Endothelial cell of hepatic sinusoid (primary cell): ENCODE results near the gene MCC.

ENCODE experiments used
- in situ Hi-C: cut with HindIII; loops from 2 replicates; pipeline ENCODE4 v1.10.0; 2017; ENCODE audit warnings: low sequenced_read_pairs

MCC gene

DNA sequence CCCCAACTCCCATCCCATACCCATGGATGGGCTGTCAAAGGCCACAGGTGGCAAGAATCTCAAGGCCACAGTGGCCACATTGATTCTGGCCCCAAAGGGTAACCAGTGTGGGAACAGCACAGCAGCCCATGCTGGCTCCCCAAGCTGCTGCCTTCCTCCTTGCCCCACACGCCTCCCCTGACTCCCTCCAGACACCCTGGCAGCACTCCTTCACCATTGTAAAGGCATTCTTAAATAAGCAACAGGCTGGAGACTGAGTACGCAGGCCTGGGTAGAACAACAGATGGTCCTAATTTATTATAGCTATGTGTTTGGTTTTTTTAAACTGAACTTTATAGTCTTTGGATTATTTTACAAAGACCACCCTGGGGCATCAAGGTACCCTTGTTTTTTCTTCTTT is 212.3 kb downstream of the MCC start:
- in situ Hi-C loops, result no loop called here

DNA sequence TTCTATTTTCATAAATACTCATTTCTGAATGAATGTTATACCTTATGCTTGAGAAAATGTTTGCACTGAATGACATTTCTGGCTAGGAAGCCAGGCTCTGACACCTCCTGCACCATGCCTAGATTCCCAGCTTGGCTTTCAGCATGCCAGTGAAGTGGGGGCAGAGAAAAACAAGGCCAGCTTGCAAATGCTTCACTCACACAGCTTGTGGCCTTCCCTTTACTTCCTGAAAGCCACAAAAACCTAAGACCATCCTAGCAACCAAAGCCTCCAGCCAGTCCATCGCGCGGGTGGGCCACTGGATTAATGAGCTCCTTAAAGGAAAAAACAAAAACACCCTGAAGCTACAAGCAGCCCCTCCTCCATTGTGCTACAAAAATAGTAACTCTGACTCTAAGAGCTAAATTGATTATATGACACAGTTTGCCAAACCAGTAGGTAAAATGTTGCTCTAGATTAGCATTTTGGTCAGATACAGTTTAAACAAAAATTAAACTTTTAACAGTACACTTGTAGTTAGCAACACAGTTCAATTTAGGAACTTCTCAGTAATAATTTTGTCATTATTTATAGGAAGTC is 213.3 kb downstream of the MCC start:
- in situ Hi-C loops, result no loop called here

DNA sequence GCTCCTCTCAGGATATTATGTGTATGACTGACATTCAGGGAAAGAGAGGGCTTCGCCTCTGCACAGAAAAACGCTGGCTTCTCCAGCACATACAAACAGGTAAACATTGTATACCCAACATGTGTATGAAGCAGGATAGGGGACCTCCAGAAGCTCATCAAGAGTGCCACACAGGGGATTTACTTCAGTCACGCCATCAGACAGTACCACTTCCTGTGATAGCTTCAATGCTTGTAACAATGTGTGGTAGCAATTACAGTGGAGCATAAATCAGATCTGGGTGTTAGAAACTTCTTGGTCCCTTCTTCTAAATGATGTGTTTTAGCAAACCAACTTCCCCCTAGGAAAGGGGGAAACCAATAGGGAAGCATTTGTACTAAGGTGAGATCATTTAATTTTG is 214.3 kb downstream of the MCC start:
- in situ Hi-C loops, result no loop called here

DNA sequence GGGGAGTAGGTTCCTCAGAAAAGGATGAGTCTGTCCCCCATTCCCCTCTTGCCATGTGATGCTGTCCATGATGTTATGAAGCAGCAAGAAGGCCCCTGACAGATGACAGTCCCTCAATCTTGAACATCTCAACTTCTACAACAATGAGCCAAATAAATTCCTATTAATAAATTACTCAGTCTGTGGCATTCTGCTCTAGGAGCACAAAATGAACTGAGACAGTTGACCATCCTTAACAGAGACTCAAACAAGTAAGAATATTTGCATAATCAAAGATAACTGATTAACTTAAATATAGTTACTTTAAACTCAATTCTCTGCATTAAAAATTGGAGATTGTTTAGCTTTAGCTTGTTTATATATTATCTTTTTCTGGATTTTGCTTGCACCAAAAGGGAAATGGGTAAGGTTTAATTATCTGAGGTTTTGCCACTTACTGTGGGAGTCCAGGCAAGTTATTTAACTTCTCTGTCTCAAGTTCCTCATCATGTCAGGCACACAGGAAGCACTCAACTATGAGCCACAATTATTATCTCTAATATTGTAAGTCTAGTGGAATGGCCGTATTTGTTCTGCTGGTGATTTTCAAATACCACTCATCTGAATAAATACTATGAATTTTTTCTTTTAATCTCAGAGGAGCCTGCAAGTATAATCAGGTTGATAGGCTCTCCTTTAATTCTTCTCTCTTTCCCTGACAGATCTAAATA is 216.4 kb downstream of the MCC start:
- in situ Hi-C loops, result no loop called here

DNA sequence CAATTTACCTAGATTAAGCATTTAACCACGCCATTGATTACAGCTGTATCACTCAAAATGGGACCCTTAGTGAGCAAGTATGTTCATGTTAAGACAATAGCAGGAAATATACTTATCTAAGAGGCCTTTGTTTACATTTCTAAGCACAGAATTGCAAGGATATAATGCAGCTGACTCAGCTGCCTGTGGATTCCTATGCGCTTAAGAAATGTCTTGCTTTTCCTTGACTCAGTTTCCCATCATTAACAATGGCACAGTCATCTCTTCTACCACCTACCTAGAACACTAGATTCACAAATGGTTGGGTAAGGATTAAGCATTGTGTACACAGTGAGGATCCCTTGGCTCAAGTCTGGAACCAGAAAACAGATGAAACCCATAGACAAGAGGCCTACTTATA is 217.2 kb downstream of the MCC start:
- in situ Hi-C loops, result no loop called here

DNA sequence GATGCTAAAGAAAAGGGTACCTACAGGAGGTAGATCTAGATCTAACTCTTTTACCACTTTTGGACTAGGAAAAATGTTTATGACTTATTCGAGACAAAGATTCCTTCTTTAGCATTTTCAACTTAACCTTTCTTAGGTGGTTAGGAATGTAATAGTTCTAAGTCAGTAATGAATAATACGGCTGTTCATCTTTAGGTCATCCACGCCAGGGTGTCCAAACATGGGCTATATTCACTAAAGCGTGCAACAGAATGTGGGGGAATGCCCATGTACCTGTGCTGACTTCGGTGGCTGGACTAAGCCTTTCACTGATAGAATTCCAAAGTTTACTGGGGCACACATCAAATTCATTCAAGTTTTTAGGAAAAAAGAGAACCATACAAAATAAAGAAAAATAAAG is 218.2 kb downstream of the MCC start:
- in situ Hi-C loops, result no loop called here

DNA sequence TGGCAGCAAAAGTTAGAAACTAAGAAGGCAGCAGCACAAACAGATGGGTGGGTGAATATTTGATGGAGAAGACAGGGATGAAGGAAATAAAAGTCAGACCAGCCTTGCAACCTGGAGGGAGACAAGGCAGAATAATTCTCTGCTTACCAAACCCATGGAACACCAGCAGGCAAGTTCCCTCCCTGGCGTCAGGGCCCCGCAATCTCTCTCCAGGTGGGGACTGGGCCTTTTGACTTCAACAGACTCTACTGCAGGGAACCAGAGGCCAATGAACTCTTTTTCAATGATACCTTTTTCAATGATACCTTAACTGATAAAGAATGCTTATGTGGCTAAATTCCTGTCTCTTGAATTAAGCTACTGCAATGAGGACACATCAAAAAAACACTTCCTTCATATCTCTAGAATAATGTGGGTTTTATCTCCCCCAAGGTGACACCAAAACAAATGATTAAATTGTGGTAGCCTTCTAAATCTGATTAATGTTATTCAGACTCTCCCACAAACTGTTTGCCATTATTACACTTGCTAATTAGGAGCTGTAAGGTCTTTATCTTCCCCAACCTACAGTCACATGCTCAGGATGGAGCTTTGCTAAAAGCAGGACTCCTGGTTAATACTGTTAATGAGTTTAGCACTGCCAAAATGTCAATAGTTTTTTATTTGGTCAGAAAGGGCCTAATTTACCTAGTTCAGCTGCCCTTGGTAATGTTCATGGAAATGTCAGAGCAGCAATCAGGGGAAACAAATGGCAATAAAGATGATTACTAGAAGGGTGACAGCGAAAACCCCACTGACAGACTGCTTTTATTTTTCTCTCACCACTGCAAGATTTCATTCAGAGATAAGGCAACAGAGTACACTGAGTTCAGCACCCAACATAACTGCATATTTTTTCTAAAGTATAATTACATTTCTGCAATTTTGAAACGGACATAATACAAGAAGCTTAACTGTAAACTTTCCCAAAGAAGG is 218.9 kb downstream of the MCC start:
- in situ Hi-C loops, result no loop called here

DNA sequence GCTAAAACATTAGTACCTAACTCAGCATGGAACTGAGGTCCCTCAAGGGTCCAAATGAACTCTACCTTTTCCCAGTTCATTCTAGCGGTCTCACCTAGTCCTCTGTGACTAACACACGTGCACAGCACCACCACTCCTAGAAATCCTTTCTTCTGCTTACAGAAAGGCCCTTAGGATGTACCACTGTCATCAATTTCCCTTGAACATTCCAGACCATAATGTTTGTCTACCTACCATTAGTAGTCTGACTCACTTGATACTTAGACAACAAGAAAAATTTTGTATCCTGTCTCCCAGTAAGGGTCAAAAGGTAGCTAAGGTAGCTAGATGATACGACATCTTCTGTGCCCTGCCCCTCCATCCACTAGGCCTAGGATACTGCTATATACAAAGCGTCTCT is 220.0 kb downstream of the MCC start:
- in situ Hi-C loops, result no loop called here

DNA sequence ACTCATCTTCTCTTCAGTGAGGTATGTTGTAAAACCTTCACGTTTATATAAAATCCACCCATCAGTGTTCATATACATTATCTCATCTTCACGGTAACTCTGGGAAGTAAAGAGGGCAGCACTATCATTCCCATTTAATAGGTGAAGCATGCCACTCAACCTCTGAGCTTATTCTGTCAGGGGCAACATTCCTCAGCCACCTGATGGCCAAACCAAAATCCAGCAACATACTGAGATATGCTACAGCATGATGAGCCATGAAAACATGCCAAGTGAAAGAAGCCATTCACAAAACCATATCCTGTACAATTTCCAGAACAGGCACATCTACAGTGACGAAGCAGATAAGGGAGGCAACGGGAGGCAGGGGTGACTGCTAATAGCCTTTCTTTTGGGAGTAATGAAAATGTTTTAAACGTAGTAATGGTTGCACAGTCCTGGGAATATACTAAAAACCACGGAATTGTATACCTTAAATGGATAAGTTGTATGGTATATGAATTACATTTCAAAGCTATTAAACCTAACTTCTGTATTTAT is 220.8 kb downstream of the MCC start:
- in situ Hi-C loops, result no loop called here

DNA sequence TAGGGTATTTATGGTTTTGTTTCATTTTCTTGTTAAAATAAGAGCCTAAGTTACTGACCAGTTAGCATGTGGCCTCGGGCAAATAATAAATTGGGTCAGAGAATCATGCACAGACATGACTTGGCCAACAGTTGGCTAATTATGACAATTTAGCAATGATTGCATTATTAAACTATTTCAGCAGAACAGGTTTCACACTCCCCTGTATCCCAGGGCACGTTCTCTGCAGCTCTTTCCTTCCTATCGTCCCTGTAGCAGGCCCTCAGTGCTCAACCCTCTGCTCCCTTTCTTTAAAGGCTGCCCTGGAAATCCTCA is 221.4 kb downstream of the MCC start:
- in situ Hi-C loops, result no loop called here

DNA sequence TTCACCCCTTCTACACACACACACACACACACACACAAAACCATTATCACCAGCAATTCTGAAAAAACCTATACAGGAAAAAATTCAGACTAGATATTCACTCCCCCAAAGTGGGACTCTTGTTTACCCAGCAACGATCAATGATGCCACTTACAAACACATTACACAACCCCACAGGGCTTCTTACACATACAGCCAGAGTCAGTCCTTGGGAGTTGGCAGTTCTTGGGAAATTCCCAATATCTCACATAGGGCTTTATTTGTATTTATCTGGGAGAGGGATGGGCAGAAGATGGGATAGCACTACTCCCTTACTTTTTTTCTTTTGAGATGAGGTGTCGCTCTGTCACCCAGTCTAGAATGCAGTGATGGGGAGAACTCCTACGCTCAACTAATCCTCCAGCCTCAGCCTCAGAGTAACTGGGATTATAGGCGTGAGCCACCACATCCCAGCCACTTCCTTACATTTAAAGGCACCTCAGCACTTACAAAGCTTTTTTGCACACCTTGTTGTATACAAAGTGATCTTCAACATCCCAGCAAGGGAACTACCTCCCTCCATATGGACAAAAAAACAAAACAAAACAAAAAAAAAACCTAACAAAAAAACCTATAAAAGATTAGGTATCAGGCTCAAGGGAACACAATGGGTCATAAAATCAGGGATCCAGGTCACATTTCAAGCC is 221.9 kb downstream of the MCC start:
- in situ Hi-C loops, result no loop called here

DNA sequence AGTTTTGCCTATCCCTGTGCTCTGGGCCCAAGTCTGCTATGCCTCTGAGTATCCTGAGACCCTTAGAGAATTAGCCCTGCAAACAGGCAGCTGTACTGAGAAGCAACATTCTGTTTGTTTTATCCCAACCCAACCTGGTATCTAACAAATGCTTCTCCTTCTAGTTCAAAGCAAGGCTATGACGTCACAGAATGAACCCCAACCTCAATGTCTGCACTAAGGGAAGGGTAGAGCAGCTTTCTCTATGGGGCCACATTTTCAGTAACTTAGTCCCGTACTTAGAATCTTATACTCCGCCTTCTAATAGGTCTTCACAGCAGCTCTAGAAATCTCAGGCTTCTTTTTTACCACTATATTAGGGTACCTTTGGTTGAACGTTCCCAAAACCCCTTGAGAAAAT is 223.1 kb downstream of the MCC start:
- in situ Hi-C loops, result no loop called here

DNA sequence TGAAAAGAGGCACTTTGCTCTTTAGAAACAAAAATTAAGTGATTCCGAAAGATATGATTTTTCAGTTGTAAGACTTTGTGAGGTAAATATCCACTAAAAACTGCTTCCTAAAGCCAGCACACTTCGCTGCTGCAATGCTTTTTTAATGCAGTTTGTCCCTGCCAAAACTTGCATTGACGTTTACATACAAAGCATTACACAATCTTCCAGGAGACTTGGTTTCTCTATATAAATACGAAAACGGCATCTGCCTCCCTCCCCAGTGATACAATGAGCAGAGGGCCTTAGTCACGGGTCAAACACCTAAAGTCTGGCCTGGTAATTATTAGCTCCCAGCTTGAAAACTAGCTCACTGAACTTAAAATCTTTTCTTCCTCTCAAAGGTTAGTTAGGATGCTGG is 224.2 kb downstream of the MCC start:
- in situ Hi-C loops, result no loop called here

DNA sequence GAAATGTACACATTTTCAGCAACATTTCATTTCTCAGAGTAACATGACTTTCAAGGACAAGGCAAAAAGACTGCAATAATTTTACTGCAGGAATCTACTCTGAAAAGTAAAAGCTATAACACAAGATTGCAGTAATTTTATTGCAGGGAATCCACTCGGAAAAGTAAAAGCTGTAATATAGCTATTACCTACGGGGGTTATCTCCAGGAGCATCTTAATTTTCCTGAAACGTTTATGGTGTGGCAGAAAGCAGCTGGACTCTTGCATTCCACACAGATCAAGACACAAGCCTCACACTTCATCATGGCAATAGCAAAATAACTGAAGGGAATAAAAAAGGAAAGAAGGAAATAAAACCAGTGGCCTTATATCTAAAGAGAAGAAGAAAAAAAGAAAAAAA is 224.7 kb downstream of the MCC start:
- in situ Hi-C loops, result no loop called here

DNA sequence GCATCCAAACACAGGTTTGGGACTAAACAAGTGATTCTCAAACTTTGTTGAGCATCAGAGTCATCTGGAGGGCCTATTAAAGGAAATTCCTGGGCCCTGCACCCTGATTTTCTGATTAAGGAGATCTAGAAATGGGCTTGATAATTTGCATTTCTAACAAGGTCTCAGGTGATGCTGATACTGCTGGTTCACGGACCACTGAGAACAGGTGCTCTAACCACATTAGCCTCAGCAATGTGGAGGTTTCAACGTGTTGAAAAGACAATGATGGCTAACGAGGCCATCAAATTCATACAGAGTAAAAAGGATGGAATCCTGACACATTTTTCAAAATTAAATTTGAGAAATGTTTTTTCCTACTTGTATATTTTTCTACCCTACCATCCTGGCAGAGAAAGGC is 225.6 kb downstream of the MCC start:
- in situ Hi-C loops, result no loop called here

DNA sequence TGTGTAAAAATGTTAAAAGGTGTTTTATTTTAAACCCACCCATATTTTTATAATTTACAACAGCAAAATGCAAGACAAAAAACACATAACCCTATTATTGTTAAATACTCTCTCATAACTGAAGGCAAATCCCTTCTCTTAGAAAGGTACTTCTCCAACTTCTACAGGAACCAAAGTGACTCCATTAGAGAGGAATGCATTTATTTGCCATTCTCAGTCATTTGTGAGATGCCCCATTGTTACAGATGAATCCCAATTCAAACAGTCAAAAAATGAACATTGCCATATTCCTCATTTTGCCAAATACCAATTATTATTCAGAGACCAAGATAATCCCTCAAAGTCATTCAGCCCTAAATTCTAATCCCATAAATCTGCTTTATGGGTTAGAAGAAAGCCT is 229.2 kb downstream of the MCC start:
- in situ Hi-C loops, result no loop called here

DNA sequence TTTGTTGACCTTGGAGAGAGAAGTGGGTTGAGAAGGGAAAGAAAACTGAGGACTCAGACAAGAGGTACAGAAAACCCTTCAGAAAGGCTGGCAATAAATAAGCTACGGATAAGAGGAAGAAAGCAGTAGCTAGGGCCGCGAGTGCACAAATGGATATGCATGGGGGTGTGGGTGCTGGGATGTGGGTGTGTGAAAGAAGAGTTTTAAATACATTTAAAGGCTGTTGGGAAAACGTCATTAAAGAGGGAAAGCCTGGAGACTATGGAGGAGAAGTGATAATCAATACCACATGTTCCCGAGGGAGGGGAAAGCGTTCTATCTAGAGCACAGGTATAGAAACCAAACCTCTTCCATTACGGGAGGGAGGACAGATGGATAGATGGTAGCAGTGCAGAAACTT is 230.7 kb downstream of the MCC start:
- in situ Hi-C loops, result no loop called here

DNA sequence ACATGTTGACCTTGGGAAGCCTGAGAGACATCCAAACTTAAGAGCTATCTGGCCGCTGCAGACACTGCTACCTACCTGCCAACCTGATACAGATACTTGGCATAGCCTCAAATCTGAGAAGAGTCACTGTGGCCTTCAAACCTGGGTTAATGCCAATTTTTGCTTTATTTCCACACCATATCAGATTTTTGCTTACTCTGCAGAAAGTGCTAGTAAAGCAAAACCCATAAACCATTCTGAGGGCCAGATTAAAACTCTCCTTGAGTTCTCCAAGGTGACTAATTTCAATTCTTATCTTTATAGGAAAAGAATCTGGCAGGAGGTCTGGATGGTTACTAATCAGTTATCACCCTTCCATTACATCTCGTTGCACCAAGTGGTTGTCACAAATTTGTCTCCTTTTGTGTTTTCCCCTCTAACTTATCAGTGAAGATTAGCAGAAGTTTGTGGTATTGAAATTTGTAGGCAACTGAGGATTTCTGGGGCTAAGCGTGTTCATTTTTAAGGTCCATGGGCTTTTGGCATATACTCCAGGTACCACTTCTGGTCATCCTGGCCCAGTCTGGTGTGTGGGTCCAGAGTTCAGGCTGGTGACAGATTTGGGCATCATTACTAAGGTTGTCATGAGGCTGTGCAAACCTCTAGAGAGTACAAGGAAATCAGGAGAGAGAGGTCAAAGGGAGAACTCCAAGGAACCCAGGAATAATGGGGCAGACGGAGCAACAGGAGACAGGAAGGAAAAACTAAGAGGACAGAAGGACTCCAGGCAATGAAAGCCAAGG is 231.4 kb downstream of the MCC start:
- in situ Hi-C loops, result no loop called here

DNA sequence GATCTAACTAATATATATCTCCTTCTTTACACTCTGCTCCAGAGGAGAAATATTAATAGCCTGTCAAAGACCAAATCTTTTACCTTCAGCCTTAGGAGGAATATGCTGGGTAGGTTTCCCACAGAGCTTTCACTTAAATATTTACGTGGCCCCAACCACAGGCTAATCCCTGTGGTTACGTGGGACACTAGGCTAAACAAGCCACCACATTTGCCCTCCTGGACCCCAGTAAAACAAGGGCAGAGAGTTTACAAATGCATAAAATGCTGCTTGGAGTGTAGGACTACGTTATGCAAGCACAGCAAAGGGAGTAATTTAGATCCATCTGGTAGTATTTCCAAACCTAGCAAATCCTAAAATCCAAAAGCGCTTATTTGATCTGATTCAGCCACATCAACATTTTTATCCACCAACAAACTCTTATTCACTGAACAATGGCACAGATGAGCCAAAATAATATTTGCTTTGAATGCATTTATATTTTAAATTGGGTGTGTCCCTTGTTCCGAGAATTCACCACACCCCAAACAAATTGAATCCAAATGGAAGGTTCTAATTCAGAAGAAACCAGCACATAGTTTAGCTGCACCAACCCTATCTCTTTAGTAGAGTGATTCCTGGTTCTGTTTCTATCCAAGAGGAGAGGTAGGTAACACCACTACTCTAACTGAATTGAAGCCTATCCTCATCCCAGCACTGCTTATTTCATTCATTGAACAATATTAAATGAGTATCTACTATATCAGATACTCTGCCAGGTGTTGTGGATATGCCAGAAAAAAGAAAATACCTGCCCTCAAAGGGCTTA is 232.5 kb downstream of the MCC start:
- in situ Hi-C loops, result no loop called here

DNA sequence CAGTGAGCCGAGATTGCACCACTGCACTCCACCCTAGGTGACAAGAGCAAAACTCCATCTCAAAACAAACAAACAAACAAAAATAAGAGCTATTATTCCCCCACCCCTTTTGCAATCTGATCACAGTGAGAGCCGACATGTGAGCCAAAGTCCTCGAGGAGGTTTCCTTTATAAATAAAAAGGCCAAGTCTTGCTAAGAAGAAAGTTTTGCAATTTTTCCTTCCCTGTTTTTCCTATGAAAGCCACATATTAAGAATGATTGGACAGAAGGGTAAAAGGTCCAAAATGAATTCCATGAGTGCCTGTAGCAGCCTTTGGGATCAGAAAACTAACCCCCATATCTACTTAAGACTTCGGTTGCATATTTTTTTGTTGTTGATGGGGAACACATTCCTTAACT is 233.1 kb downstream of the MCC start:
- in situ Hi-C loops, result no loop called here
